Activated T-cell treated with anti-CD3 and anti-CD28 coated beads for 24 hours (primary cell): ENCODE data around the gene DPY19L2.
"Not testable (repeated sequence)": the region's sequence is repeated elsewhere in the genome, so short reads cannot be mapped to it uniquely, and the experiment has no call there.

Source experiments
- DNase-seq: peaks from one replicate; pipeline ENCODE4 v3.0.0-alpha.2; 2020; ENCODE audit warnings: low read depth

The DPY19L2 gene

GRCh38 chr12:63668028-63668799, at the start of gene DPY19L2:
Gene DPY19L2 (minus strand): TSS chr12:63668493. CDS start chr12:63668393, 100 bp downstream.
- DNase-seq, result peak; percentile 67

GRCh38 chr12:63716891-63717290, 48.6 kb upstream of the DPY19L2 start:
- DNase-seq, result not testable (repeated sequence)

GRCh38 chr12:63715107-63715625, 46.9 kb upstream of the DPY19L2 start:
- DNase-seq, result not testable (repeated sequence)

GRCh38 chr12:63714409-63714808, 46.1 kb upstream of the DPY19L2 start:
- DNase-seq, result not testable (repeated sequence)

GRCh38 chr12:63713681-63714075, 45.4 kb upstream of the DPY19L2 start:
- DNase-seq, result not testable (repeated sequence)

- not testable (repeated sequence) for DNase-seq
Measured at GRCh38 chr12:63712979-63713680, 44.8 kb upstream of the DPY19L2 start.

GRCh38 chr12:63712376-63712974, 44.2 kb upstream of the DPY19L2 start:
- not testable (repeated sequence) for DNase-seq

- not testable (repeated sequence) for DNase-seq
Measured at GRCh38 chr12:63711339-63711738, 43.0 kb upstream of the DPY19L2 start.

- DNase-seq, result no peak
Measured at GRCh38 chr12:63706336-63706735, 38.0 kb upstream of the DPY19L2 start.

- not testable (repeated sequence) for DNase-seq
Measured at GRCh38 chr12:63699678-63700382, 31.5 kb upstream of the DPY19L2 start.

GRCh38 chr12:63699011-63699410, 30.7 kb upstream of the DPY19L2 start:
- DNase-seq, result not testable (repeated sequence)

GRCh38 chr12:63690837-63691236, 22.5 kb upstream of the DPY19L2 start:
- not testable (repeated sequence) for DNase-seq

- DNase-seq, result not testable (repeated sequence)
Measured at GRCh38 chr12:63689141-63689540, 20.8 kb upstream of the DPY19L2 start.

- not testable (repeated sequence) for DNase-seq
Measured at GRCh38 chr12:63686623-63687022, 18.3 kb upstream of the DPY19L2 start.

GRCh38 chr12:63685789-63686188, 17.5 kb upstream of the DPY19L2 start:
- not testable (repeated sequence) for DNase-seq

- not testable (repeated sequence) for DNase-seq
Measured at GRCh38 chr12:63682617-63683016, 14.3 kb upstream of the DPY19L2 start.

GRCh38 chr12:63680758-63681157, 12.5 kb upstream of the DPY19L2 start:
- DNase-seq, result not testable (repeated sequence)

- not testable (repeated sequence) for DNase-seq
Measured at GRCh38 chr12:63672550-63672949, 4.3 kb upstream of the DPY19L2 start.

GRCh38 chr12:63669936-63670335, 1.6 kb upstream of the DPY19L2 start:
- not testable (repeated sequence) for DNase-seq

- not testable (repeated sequence) for DNase-seq
Measured at GRCh38 chr12:63669427-63669826, 1.1 kb upstream of the DPY19L2 start.

- not testable (repeated sequence) for DNase-seq
Measured at GRCh38 chr12:63668800-63669365, 590 bp upstream of the DPY19L2 start.
